Stimulated activated CD8-positive, alpha-beta memory T cell treated with anti-CD3 and anti-CD28 coated beads, Interleukin-15, amount 100 ng/mL, for 1 hour (primary cell): ENCODE results near the gene CAMK2B.

ENCODE experiments used
- DNase-seq: peaks from one replicate; pipeline ENCODE4 v3.0.0-alpha.2; 2020; ENCODE audit warnings: low read depth

Gene CAMK2B

DNA sequence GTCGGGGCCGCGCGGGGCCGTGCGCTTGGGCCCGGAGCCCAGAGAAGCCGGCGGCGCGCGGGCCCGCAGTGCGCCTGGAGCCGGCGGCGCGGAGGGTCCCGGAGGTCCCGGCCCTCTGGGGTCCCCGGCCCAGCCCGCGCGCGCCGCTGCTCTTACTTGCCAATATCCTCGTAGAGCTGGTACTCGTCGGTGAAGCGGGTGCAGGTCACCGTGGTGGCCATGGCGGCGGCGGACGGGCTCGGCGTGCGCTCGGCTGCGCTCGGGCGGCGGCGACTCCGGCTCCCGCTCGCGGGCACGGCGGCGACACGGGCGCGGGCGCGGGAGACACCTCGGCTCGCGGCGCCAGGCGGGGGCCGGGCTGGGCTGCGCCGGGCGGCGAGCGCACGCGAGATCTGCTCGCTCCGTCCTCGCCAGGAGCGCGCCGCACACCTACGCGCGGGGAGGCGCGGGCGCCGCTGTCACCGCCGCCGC lies at the start of gene CAMK2B:
Gene CAMK2B (minus strand): TSS at position 394 of the 471 bp plus-strand sequence. CDS start 173 bp downstream, at position 221.
- DNase-seq = no peak

GRCh38 chr7:44374007-44374763 lies 48.8 kb upstream of the CAMK2B start:
- no peak for DNase-seq

GRCh38 chr7:44373418-44373740 lies 48.0 kb upstream of the CAMK2B start:
- no peak for DNase-seq

GRCh38 chr7:44372560-44373417 lies 47.4 kb upstream of the CAMK2B start:
- DNase-seq = no peak

GRCh38 chr7:44368885-44369284 lies 43.5 kb upstream of the CAMK2B start:
- DNase-seq = no peak

DNA sequence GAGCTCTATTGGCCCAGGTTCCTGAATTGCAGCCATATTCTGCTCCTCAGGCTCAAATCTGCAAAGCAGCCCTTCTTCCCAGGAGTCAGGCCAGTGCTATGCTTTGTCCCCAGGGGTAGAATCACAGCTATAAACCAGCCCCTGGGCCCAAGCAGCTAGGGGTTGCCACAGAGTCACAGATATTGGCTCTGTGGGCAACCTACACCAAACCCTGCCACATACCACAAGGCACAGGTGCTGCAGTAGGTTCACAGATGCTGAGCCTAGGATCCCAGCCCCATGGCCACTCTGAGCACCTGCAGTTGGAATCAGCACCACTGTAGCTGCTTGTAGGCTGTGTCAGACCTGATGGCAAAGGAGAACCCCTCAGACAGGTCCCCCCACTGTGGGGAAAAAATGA lies 43.1 kb upstream of the CAMK2B start:
- no peak for DNase-seq

- DNase-seq = no peak
Observed at GRCh38 chr7:44367475-44368043, 42.2 kb upstream of the CAMK2B start.

DNA sequence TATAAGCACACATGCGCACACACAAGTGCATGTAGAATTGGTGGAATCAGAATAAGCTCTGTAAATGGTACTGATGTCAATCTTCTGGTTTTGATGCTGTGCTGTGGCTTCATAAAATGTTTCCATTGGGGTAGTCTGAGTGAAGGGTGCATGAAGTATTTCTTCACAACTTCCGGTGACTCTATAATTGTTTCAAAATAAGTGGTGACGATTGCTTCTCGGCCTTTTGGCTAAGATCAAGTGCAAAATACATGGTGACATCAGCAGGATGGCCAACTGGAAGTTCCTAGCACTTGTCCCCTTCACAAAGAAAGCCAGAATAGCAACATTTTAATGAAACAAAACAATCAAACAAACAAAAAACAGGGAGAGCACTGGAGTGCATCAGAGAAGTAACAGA lies 41.6 kb upstream of the CAMK2B start:
- DNase-seq = no peak

DNA sequence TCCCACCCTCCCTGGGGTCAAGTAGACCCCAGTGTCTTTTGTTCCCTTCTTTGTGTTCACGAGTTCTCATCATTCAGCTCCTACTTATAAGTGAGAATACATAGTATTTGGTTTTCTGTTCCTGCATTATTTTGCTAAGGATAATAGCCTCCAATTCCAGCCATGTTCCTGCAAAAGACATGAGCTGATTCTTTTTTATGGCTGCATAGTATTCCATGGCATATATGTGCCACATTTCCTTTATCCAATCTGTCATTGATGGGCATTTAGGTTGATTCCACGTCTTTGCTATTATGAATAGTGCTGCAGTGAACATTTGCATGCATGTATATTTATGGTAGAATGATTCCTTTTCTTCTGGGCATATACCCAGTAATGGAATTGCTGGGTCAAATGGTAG lies 28.3 kb upstream of the CAMK2B start:
- no peak for DNase-seq

DNA sequence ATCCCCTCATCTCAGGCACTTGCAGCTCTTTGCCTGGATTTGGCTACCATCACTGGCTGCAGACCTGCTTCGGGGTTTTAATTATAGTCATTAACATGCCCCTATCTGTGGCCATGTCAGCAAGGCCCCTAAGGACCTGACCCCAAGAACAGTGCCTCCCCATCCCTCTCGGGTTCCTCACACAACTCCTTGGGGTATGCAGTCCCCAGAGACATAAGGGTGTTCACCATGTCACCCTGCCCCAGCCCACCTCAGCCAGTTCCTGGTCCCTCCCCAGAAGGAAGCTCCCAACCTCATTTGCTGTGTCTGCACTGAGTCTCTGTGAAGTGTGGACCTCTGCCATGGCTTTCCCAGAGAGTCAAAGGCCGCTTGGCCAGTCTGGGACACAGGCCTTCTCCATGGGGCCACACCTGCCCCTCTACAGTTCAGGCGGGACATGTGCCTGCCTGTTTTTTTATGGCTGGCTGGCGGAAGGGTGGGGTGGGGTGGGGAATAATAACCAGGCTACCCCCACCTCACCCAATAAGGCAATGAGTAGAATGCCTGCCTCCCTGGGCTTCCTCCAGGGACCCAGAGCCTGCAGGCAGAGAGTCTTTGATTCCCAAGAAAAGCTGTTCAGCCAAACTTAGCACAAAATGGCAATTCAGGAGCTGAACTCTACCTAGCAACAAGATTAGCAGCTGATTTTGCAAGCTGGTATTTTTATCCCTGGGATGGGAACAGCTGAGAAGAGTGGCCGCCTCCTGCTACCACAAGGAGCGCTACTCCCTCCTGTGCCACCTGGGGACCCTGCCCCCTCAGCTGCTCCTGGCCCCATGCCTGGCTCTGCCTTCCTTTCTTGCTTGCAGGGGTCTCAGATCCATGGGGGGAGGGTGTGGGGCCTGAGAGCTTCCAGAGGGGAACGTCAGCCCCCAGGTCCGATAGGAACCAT lies 23.7 kb upstream of the CAMK2B start:
- no peak for DNase-seq

- DNase-seq = no peak
Observed at GRCh38 chr7:44348300-44348699, 22.9 kb upstream of the CAMK2B start.

DNA sequence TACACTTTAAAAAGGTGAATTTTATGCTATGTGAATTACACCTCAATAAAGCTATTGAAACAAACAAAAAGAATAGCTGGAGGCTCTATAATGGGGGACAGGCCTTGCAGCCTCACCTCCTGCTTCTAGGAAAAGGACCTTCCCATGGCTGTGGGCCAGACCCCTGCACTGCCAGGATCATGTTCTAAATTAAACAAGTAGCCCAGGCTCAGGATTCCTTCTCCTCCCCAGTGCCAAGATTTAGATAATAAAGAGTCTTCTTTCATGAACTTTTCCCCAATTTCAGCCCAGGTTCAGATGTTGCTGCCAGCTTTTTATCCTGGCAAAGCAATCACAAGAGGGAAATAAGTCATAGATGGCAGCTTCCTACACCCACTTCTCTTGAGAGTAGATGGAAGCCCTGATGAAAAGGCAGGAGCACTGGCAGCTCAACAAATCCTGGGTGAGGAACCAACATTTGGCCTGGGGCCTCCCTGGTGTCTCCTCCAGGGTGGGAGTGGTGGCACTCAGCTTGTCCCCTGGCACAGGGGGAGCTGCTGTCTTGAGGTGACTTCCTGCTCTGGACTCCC lies 22.2 kb upstream of the CAMK2B start:
- DNase-seq = no peak

- no peak for DNase-seq
Observed at GRCh38 chr7:44346063-44346462, 20.7 kb upstream of the CAMK2B start.

GRCh38 chr7:44341401-44341800 lies 16.0 kb upstream of the CAMK2B start:
- DNase-seq = no peak

GRCh38 chr7:44338600-44338999 lies 13.2 kb upstream of the CAMK2B start:
- no peak for DNase-seq

DNA sequence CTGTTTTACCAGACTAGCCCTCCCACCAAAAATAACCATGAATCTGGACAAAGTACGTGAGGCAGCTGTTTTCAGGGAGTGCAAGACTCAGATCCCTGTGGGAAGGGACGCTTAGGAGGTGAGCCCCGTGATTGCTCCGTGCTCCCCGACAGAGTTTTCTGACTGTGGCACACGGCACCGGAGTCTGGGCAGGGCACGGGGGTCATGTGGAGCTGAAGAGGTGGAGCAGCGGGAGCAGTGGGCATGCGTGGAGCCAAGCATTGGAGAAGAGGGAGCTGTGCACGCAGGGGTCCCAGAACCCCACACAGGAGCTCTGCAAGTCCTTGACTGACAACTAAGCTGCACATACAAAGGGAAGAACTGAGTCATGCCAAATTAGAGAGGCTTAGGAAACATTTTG lies 11.1 kb upstream of the CAMK2B start:
- no peak for DNase-seq

DNA sequence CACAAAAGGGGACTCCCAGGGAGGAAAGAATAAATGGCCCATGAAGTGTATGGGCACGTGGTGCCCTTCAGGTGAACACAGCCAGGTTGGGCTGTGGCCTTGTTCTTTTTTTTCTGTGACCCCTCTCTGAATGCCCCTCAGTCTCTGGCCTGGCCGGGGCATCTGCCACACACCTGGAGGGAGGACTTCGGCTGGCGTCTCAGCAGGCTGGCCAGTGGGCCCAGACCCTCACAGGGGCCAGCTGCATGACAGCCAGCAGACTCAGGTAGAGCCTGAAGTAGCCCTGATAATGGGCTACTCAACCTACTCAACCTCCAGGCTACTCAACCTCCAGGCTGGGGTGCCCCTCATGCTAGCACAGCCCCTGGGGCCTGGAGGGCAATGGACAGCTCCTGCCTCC lies 9.8 kb upstream of the CAMK2B start:
- no peak for DNase-seq

DNA sequence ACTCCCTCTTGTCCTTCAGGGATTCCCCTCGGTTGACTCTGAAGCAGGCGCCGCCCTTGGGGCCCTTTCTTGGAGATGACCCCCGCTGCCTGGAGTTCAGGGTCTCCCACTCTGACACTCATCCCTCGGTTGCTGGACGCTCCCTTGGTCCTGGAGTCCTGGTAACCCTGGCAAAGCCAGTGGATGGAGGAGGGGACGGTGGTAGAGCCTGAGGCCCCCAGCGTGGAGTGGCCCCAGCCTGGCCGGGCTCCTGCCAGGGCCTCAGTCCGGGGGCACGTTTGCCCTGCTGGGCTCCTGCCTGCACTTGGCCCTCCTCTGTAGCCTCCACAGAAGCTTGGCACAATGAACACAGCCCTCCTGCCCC lies 9.3 kb upstream of the CAMK2B start:
- no peak for DNase-seq

DNA sequence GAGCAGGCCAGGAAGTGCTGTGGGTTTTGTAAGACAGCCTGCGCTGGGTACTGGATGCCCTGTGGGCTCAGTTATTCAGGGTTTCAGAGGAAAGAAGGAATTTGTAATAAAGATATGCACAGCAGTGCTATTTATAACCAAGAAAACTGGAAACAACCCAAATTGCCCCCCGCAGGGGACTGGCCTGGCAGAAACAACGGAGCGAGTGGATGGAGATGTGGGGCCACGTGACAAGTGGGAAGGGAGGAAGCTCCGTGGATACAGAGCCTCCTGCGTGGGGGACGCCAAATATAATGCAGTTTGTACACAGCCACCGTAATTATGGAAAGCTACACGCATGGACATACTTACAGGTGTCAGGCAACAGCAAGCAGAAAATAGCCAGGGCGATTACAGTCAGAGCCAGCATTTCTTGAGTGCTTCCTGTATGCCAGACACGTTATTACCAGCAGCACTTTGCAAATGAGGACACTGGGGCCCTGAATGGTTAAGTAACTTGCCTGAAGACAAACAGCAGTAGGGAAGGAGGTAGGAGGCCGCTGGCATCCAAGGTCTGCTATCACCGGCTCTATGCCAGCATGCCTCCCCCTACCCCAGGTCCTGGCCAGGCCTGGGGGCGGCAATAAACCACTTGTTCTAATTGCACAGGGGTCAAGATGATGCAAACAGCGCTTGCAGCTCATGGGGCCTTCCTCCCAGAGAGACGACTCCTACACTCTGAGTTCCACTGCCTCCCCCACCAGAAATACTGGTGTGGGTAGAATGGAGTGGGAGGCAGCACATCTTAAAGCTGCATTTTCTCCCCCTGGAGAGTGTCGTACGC lies 8.7 kb upstream of the CAMK2B start:
- no peak for DNase-seq

- no peak for DNase-seq
Observed at GRCh38 chr7:44331682-44332081, 6.3 kb upstream of the CAMK2B start.

- DNase-seq = no peak
Observed at GRCh38 chr7:44330331-44330730, 4.9 kb upstream of the CAMK2B start.
